ENCODE results near the gene SON. TPM values are rescaled to one million over a fixed set of nuclear protein-coding genes. Genes with fewer than 3 reads are reported as not detected.

Gene SON
- total RNA-seq, 4 donors from 2014 or later: 223 to 312 (median 267) TPM

DNA sequence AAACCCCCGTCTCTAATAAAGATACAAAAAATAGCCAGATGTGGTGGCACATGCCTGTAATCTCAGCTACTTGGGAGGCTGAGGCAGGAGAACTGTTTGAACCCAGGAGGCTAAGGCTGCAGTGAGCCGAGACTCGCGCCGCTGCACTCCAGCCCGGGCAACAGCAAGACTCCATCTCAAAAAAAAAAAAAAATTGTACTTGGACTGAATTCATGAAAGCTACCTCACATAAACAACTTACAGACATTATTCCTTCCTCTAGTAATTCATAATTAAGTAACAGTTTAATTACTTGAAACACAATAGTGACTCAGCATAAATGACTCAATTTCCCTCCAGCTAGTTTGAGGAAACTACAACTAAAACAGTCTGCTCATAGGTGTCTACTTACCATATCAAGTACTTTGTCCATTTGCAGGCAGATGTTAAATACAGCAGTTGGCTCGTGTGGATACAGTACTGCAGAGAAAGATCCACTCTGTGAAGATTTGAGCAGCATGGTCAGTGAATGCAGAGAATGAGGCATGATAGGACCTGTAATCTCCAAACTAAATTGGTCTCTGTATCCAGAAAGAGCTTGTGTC is 36.2 kb downstream of the SON start:
- no peak for TF ChIP-seq CTCF (IDR thresholded peaks at IDR 0.05; ENCODE audit: low read depth)

GRCh38 chr21:33584455-33584854 is 41.6 kb downstream of the SON start:
- TF ChIP-seq CTCF (IDR thresholded peaks at IDR 0.05; ENCODE audit: low read depth): no peak

- TF ChIP-seq CTCF (IDR thresholded peaks at IDR 0.05; ENCODE audit: low read depth): no peak
Observed at GRCh38 chr21:33586927-33587326, 44.1 kb downstream of the SON start.

DNA sequence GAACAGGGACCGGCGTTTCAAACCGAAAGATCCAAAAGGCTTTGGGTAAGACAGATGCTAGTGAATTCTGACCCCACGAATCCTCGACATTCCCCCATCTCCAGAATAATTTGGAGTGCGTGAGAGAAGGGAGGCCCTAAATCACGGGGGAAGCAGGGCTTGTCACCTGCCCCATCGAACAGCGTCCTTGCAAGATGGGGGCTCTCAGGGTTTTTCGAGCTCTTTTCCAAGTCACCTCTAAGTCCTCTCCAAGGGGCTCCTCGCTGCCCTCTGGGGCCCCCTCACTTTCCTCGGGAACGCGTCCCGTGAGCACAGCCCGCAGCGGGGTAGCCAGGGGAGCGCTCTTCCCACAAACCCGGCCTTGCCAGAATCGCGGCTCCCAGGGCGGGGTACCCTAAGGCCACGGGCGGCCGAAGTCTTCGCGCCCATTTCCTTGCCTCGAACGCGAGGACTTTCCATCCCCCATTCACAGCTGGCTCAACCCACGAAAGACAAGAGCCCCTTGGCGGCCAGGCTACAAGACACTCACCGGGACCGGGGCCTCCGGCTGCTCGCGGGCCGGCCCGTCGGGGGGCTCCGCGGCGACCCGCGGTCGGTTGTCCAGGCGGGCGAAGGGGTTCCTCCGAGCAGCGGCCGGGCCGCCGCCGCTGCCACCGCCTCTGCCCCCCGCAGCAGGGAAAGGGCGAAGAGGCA is 45.1 kb downstream of the SON start:
- no peak for TF ChIP-seq CTCF (IDR thresholded peaks at IDR 0.05; ENCODE audit: low read depth)

DNA sequence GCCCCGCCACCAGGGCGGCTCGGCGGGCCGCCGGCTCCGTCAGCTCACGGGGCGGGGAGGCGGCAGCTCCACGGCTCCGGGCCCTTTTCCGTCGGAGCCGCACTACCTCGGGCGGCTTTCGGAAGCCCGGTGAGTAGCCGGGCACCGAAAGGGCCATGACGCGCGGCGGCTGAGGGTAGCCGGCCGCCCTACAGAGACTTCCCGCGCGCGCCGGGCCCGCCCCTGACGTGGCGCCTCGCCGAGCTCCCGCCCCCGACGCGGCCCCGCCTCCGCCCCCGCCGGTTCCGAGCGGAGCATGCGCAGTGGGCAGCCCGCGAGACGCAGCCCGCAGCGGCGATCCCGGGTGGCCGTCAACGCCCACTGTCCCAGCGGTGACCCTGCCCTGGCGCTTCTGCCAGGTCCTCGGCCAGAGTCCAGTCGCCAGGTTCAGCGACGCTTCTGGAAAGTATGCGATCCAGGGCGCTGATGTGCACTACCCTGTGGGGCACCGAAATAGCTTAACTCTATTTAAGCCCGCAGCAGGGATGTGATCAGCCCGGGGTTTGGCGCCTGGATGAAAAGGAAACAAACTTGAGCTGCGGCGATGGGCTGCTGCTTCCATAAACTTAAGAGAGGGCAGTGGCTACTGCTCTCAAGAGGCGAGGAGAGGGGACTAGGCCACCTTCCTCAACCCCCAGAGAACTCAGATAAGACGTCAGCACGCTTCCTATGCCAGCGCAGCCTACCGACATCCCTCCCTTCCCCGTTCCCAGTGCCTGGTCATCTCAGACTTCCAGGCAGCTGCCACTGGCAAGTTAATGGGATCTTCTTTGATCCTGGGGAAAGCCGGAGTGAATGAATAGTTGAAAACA is 45.9 kb downstream of the SON start, which contains the start of gene DONSON:
Gene DONSON (minus strand): TSS at position 200 of the 851 bp plus-strand sequence. CDS start 43 bp downstream, at position 157.
- no peak for TF ChIP-seq CTCF (IDR thresholded peaks at IDR 0.05; ENCODE audit: low read depth)

DNA sequence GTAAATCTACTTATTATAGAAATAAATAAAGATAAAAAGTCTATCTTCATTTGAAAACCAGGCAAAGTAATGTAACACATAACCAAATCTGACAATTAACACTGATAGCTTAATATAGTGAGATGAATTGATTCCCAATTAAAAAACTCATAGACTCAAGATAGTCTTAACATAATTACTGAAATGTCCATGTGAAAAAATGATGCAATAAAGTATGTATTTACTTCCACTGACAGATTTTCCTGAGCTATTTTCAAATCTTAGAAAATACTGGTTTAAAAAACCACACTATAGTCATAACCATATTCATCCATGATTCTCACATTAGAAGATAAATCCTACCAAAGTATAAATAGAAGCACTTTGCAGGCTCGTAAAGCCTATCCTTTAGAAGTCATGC is 55.2 kb downstream of the SON start:
- no peak for TF ChIP-seq CTCF (IDR thresholded peaks at IDR 0.05; ENCODE audit: low read depth)

GRCh38 chr21:33608559-33608958 is 65.7 kb downstream of the SON start:
- TF ChIP-seq CTCF (IDR thresholded peaks at IDR 0.05; ENCODE audit: low read depth): no peak

All from subcutaneous adipose tissue (tissue), 4 donors.